SU-DHL-6 (cell line): ENCODE results near the gene OR2J3.

Source experiments
- H2AFZ ChIP-seq: fragments of 200-600 bp; sonication (generic); 2 replicates; pipeline ENCODE4 v1.6.1; 2014; ENCODE audit warnings: low read depth, mild to moderate bottlenecking, moderate library complexity, mixed read lengths, antibody characterized with exemption, low read length; ENCODE audit not compliant: severe bottlenecking
- H3F3A ChIP-seq: fragments of 200-600 bp; shearing (Covaris generic); 2 replicates; pipeline ENCODE4 v1.6.0; 2016; ENCODE audit warnings: antibody characterized with exemption, mild to moderate bottlenecking; ENCODE audit not compliant: insufficient read depth
- H3K27ac ChIP-seq: fragments of 200-600 bp; sonication (generic); 2 replicates; pipeline ENCODE4 v1.5.1; 2016; ENCODE audit warnings: low read depth, mild to moderate bottlenecking, low read length, moderate library complexity, mixed read lengths
- H3K27me3 ChIP-seq: fragments of 200-600 bp; sonication (generic), shearing (Covaris generic); 2 replicates; pipeline ENCODE4 v1.6.0; 2014; ENCODE audit warnings: mild to moderate bottlenecking, low read length
- H3K36me3 ChIP-seq: fragments of 200-600 bp; sonication (generic); 2 replicates; pipeline ENCODE4 v1.6.1; 2014; ENCODE audit warnings: mild to moderate bottlenecking, low read length, mixed read lengths
- H3K4me2 ChIP-seq: fragments of 300-600, 200-600 bp; shearing (Covaris generic), sonication (generic); 2 replicates; pipeline ENCODE4 v1.6.0; 2014; ENCODE audit warnings: low read length, low read depth, mild to moderate bottlenecking; ENCODE audit not compliant: poor library complexity, severe bottlenecking
- H3K4me3 ChIP-seq: fragments of 200-600 bp; sonication (generic); 2 replicates; pipeline ENCODE4 v1.5.1; 2014; ENCODE audit warnings: antibody characterized with exemption, low read length, mild to moderate bottlenecking, mixed read lengths; ENCODE audit not compliant: insufficient read depth, poor library complexity, severe bottlenecking
- H3K79me2 ChIP-seq: fragments of 200-600 bp; sonication (generic); 2 replicates; pipeline ENCODE4 v1.6.1; 2014; ENCODE audit warnings: mild to moderate bottlenecking, low read length, moderate library complexity; ENCODE audit not compliant: insufficient read depth
- H3K9ac ChIP-seq: fragments of 200-600 bp; sonication (generic); 2 replicates; pipeline ENCODE4 v1.7.0; 2014; ENCODE audit warnings: mild to moderate bottlenecking, low read length
- H3K9me2 ChIP-seq: fragments of 200-600 bp; sonication (generic); replicated peaks from 2 replicates; pipeline ENCODE4 v1.6.1; 2014; ENCODE audit warnings: low read length; ENCODE audit not compliant: insufficient read depth
- H3K9me3 ChIP-seq: fragments of 200-600 bp; sonication (generic); 2 replicates; pipeline ENCODE4 v1.6.1; 2014; ENCODE audit warnings: low read length, mixed read lengths; ENCODE audit not compliant: insufficient read depth
- H4K20me1 ChIP-seq: fragments of 200-600 bp; sonication (generic); 2 replicates; pipeline ENCODE4 v1.6.1; 2014; ENCODE audit warnings: low read depth, mild to moderate bottlenecking, antibody characterized with exemption, low read length, moderate library complexity, mixed read lengths
- CTCF ChIP-seq: fragments of 200-600 bp; sonication (generic); IDR thresholded peaks from one replicate; pipeline ENCODE4 v1.5.1; 2017; ENCODE audit warnings: antibody characterized with exemption, mild to moderate bottlenecking, low read length, moderate library complexity; ENCODE audit not compliant: insufficient read depth, poor library complexity, severe bottlenecking
- EZH2phosphoT487 ChIP-seq: fragments of 200-600 bp; sonication (generic), shearing (Covaris generic); conservative IDR thresholded peaks from 2 replicates; pipeline ENCODE4 v1.6.1; 2018; ENCODE audit warnings: mild to moderate bottlenecking, antibody characterized with exemption, low read length, moderate library complexity, mixed read lengths

OR2J3 gene

GRCh38 chr6:29081312-29081711, 26.5 kb upstream of the OR2J3 start:
- H3F3A ChIP-seq: no peaks in the 10 kb centered on the region
- H3K4me2 ChIP-seq: no peak overlapping the region
- H3K4me3 ChIP-seq: no peak overlapping the region
- no peaks in the 10 kb centered on the region for H4K20me1 ChIP-seq
- no peaks in the 10 kb centered on the region for H3K9me2 ChIP-seq
- no peaks in the 10 kb centered on the region for H3K9me3 ChIP-seq
- H2AFZ ChIP-seq: no peak overlapping the region
- H3K36me3 ChIP-seq: no peaks in the 10 kb centered on the region
- no peak overlapping the region for H3K27ac ChIP-seq
- no peak overlapping the region for H3K9ac ChIP-seq
- no peaks in the 10 kb centered on the region for H3K79me2 ChIP-seq
- no peaks in the 10 kb centered on the region for H3K27me3 ChIP-seq
- no peak for TF ChIP-seq EZH2phosphoT487
- no peak for TF ChIP-seq CTCF

GRCh38 chr6:29082457-29082856, 25.4 kb upstream of the OR2J3 start:
- TF ChIP-seq EZH2phosphoT487 (no peak), CTCF (no peak)
- Histone ChIP-seq H3K9me2 (no peaks in the 10 kb centered on the region), H3K27me3 (no peaks in the 10 kb centered on the region), H3K79me2 (no peaks in the 10 kb centered on the region), H3K9me3 (no peaks in the 10 kb centered on the region), H3F3A (no peaks in the 10 kb centered on the region), H3K27ac (no peak overlapping the region), H3K4me2 (no peak overlapping the region), H4K20me1 (no peaks in the 10 kb centered on the region), H2AFZ (no peak overlapping the region), H3K4me3 (no peak overlapping the region), H3K36me3 (no peaks in the 10 kb centered on the region), H3K9ac (no peak overlapping the region)

GRCh38 chr6:29087213-29087612, 20.6 kb upstream of the OR2J3 start, which contains the start of gene OR2B3:
OR2B3 (minus strand) TSS chr6:29087313; CDS start chr6:29087248, 65 bp downstream.
- TF ChIP-seq CTCF (no peak), EZH2phosphoT487 (no peak)
- H3K9me3 ChIP-seq: no peaks in the 10 kb centered on the region
- H3K9me2 ChIP-seq: no peaks in the 10 kb centered on the region
- H2AFZ ChIP-seq: no peak within 1 kb of the TSS
- H3K36me3 ChIP-seq: no peaks in the 10 kb centered on the region
- no peaks in the 10 kb centered on the region for H3F3A ChIP-seq
- no peak within 1 kb of the TSS for H3K4me3 ChIP-seq
- no peak within 1 kb of the TSS for H3K27ac ChIP-seq
- H4K20me1 ChIP-seq: no peaks in the 10 kb centered on the region
- H3K27me3 ChIP-seq: no peaks in the 10 kb centered on the region
- H3K9ac ChIP-seq: no peak within 1 kb of the TSS
- no peaks in the 10 kb centered on the region for H3K79me2 ChIP-seq
- no peak within 1 kb of the TSS for H3K4me2 ChIP-seq

- no peak overlapping the region for H3K27ac ChIP-seq
- H3K79me2 ChIP-seq: no peaks in the 10 kb centered on the region
These were observed 14.9 kb upstream of the OR2J3 start for GRCh38 chr6:29092957-29093356.

More at GRCh38 chr6:29092957-29093356, 14.9 kb upstream of the OR2J3 start:
- Histone ChIP-seq H3K36me3 (no peaks in the 10 kb centered on the region), H3K27me3 (no peaks in the 10 kb centered on the region), H3F3A (no peaks in the 10 kb centered on the region), H3K9me2 (no peaks in the 10 kb centered on the region), H2AFZ (no peak overlapping the region), H3K4me2 (no peak overlapping the region), H4K20me1 (no peaks in the 10 kb centered on the region), H3K9ac (no peak overlapping the region), H3K9me3 (no peaks in the 10 kb centered on the region), H3K4me3 (no peak overlapping the region)
- TF ChIP-seq CTCF (no peak), EZH2phosphoT487 (no peak)
